H9 (cell line): ENCODE data around the gene PDE8A. TPM values are rescaled to one million over a fixed set of nuclear protein-coding genes. Genes with fewer than 3 reads are reported as not detected.

Experiments used
- DNase-seq: peaks from one replicate; pipeline ENCODE4 v3.0.0-alpha.2; 2017
- H2AFZ ChIP-seq: one replicate; pipeline ENCODE4 v1.6.1; 2013; ENCODE audit warnings: mild to moderate bottlenecking, low read length, control low read depth, moderate library complexity
- H2AK5ac ChIP-seq: 2 replicates; pipeline ENCODE4 v1.6.1; 2013; ENCODE audit warnings: low read length, control low read depth, mixed read lengths; ENCODE audit not compliant: insufficient read length
- H2BK120ac ChIP-seq: one replicate; pipeline ENCODE4 v1.6.1; 2013; ENCODE audit warnings: low read depth, mild to moderate bottlenecking, low read length, control low read depth, inconsistent platforms; ENCODE audit not compliant: poor library complexity, severe bottlenecking
- H2BK12ac ChIP-seq: 2 replicates; pipeline ENCODE4 v1.6.1; 2013; ENCODE audit warnings: low read length, control low read depth, mixed read lengths, low read depth; ENCODE audit not compliant: insufficient read length
- H2BK15ac ChIP-seq: 2 replicates; pipeline ENCODE4 v1.6.1; 2013; ENCODE audit warnings: low read depth, low read length, control low read depth
- H2BK20ac ChIP-seq: one replicate; pipeline ENCODE4 v1.6.1; 2013; ENCODE audit warnings: low read depth, mild to moderate bottlenecking, low read length, control low read depth, inconsistent platforms; ENCODE audit not compliant: poor library complexity, severe bottlenecking
- H2BK5ac ChIP-seq: 2 replicates; pipeline ENCODE4 v1.6.1; 2013; ENCODE audit warnings: low read length, control low read depth, mixed read lengths; ENCODE audit not compliant: insufficient read length
- H3K14ac ChIP-seq: 2 replicates; pipeline ENCODE4 v1.6.1; 2013; ENCODE audit warnings: low read length, control low read depth; ENCODE audit not compliant: insufficient read depth
- H3K18ac ChIP-seq: 2 replicates; pipeline ENCODE4 v1.6.1; 2013; ENCODE audit warnings: low read depth, mild to moderate bottlenecking, mixed read lengths, low read length, control low read depth; ENCODE audit not compliant: insufficient read length
- H3K23ac ChIP-seq: 2 replicates; pipeline ENCODE4 v1.6.1; 2013; ENCODE audit warnings: low read length, control low read depth, mixed read lengths, low read depth; ENCODE audit not compliant: insufficient read length
- H3K23me2 ChIP-seq: 2 replicates; pipeline ENCODE4 v1.6.1; 2013; ENCODE audit warnings: low read depth, mild to moderate bottlenecking, mixed read lengths, low read length, control low read depth; ENCODE audit not compliant: insufficient read length, poor library complexity, severe bottlenecking
- H3K27ac ChIP-seq: 2 replicates; pipeline ENCODE4 v1.5.1; 2013; ENCODE audit warnings: low read length, control low read depth, mixed read lengths, low read depth; ENCODE audit not compliant: insufficient read length
- H3K27me3 ChIP-seq: 2 replicates; pipeline ENCODE4 v1.6.1; 2013; ENCODE audit warnings: low read length, control low read depth, inconsistent platforms; ENCODE audit not compliant: insufficient read depth
- H3K4ac ChIP-seq: 2 replicates; pipeline ENCODE4 v1.6.1; 2013; ENCODE audit warnings: low read depth, mild to moderate bottlenecking, control low read depth, inconsistent platforms, low read length, moderate library complexity
- H3K4me1 ChIP-seq: 2 replicates; pipeline ENCODE4 v1.6.1; 2013; ENCODE audit warnings: low read length, control low read depth, inconsistent platforms; ENCODE audit not compliant: insufficient read depth
- H3K4me2 ChIP-seq: 2 replicates; pipeline ENCODE4 v1.6.1; 2013; ENCODE audit warnings: low read length, control low read depth, mixed read lengths; ENCODE audit not compliant: insufficient read length, insufficient read depth
- H3K56ac ChIP-seq: 2 replicates; pipeline ENCODE4 v1.6.1; 2013; ENCODE audit warnings: low read depth, mild to moderate bottlenecking, mixed read lengths, low read length, control low read depth; ENCODE audit not compliant: insufficient read length
- H3K79me1 ChIP-seq: 2 replicates; pipeline ENCODE4 v1.6.1; 2013; ENCODE audit warnings: low read depth, mild to moderate bottlenecking, moderate library complexity, low read length, control low read depth, inconsistent platforms; ENCODE audit not compliant: insufficient read depth, poor library complexity, severe bottlenecking
- H3K79me2 ChIP-seq: 2 replicates; pipeline ENCODE4 v1.6.1; 2013; ENCODE audit warnings: low read length, control low read depth, inconsistent platforms; ENCODE audit not compliant: insufficient read depth
- H3K9ac ChIP-seq: 2 replicates; pipeline ENCODE4 v1.6.1; 2013; ENCODE audit warnings: low read length, control low read depth, mixed read lengths; ENCODE audit not compliant: insufficient read length; ENCODE audit errors: extremely low read depth
- H3K9me3 ChIP-seq: one replicate; pipeline ENCODE4 v1.6.1; 2013; ENCODE audit warnings: low read depth, low read length, inconsistent platforms; ENCODE audit not compliant: control insufficient read depth
- H3T11ph ChIP-seq: one replicate; pipeline ENCODE4 v1.6.1; 2013; ENCODE audit warnings: mild to moderate bottlenecking, low read length, control low read depth, inconsistent platforms
- H4K20me1 ChIP-seq: one replicate; pipeline ENCODE4 v1.6.1; 2013; ENCODE audit not compliant: control insufficient read depth, insufficient read length, insufficient read depth
- H4K5ac ChIP-seq: 2 replicates; pipeline ENCODE4 v1.6.1; 2013; ENCODE audit warnings: low read depth, mild to moderate bottlenecking, mixed read lengths, low read length, control low read depth; ENCODE audit not compliant: insufficient read length
- H4K8ac ChIP-seq: replicated peaks from 2 replicates; pipeline ENCODE4 v1.6.1; 2013; ENCODE audit warnings: low read length, control low read depth, mixed read lengths, low read depth; ENCODE audit not compliant: insufficient read length
- H4K91ac ChIP-seq: 2 replicates; pipeline ENCODE4 v1.6.1; 2013; ENCODE audit warnings: low read depth, mild to moderate bottlenecking, moderate library complexity, mixed read lengths, low read length, control low read depth; ENCODE audit not compliant: insufficient read length
- H3K27ac Mint-ChIP-seq, 3 experiments: 2 replicates in 2 of 3; 3 replicates in 1 of 3; pipeline ENCODE4 v1.8.0; 2020 to 2021; ENCODE audit warnings: mixed read lengths in 3 of 3, mild to moderate bottlenecking in 1 of 3, moderate library complexity in 1 of 3
- H3K27me3 Mint-ChIP-seq: 2 replicates; pipeline ENCODE4 v1.8.0; 2021; ENCODE audit warnings: low read depth, mild to moderate bottlenecking, moderate library complexity, mixed read lengths
- H3K36me3 Mint-ChIP-seq, 3 experiments: 2 replicates in 2 of 3; 3 replicates in 1 of 3; pipeline ENCODE4 v1.8.0; 2020 to 2021; ENCODE audit warnings: low read depth in 3 of 3, mixed read lengths in 3 of 3; ENCODE audit not compliant: insufficient read depth in 1 of 3
- H3K4me1 Mint-ChIP-seq, 2 experiments: 2 replicates each; pipeline ENCODE4 v1.8.0; 2020; ENCODE audit warnings: mixed read lengths in 2 of 2
- H3K4me3 Mint-ChIP-seq, 2 experiments: 2 replicates in 1 of 2; 3 replicates in 1 of 2; pipeline ENCODE4 v1.8.0; 2020 to 2021; ENCODE audit warnings: mild to moderate bottlenecking in 2 of 2, mixed read lengths in 2 of 2, moderate library complexity in 1 of 2
- H3K9me3 Mint-ChIP-seq, 2 experiments: 2 replicates in 1 of 2; 3 replicates in 1 of 2; pipeline ENCODE4 v1.8.0; 2020; ENCODE audit warnings: mild to moderate bottlenecking in 2 of 2, mixed read lengths in 2 of 2, moderate library complexity in 1 of 2
- WGBS: extraction: QIAGEN DNeasy Blood & Tissue Kit; methylation state at CpG from one replicate; pipeline ENCODE4 v1.1.7; 2013; ENCODE audit warnings: missing lambda C conversion rate, low lambda C conversion rate, mixed read lengths; ENCODE audit not compliant: insufficient read length; ENCODE audit errors: extremely low coverage; 5-methylcytosine and 5-hydroxymethylcytosine counted together
- total RNA-seq: library from RNA; stranded (reverse); gene quantifications from 2 replicates; pipeline ENCODE4 v1.2.1, GENCODE V29; 2021
- TF ChIP-seq, protein P1 (sequence below): fragments of 200-600 bp; sonication (generic); conservative IDR thresholded peaks from 3 replicates; pipeline ENCODE4 v1.8.0; 2021; ENCODE audit warnings: antibody characterized with exemption, mild to moderate bottlenecking

Gene PDE8A
- total RNA-seq, 1 experiment from 2014 or later, result 9.3 TPM

DNA sequence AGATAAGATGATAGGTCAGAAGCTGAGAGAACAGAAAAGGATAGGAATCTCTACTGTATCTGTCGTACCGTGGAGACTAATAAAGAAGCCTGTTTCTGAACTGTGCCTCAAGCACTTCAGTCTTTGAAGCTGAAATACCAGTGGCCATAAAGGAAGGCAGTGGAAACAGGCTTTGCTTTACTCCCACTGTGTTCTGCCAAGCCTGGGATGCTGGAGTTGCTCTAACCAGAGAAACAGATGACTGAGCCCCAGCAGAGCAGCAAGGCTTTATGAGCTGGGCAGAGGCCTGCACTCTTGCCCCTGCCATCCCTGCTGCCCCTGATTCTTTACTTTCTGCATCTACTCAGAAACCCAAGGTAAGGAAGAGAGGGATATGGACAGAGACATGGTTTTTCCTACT, 89.4 kb downstream of the PDE8A start:
- TF ChIP-seq, protein P1, sequence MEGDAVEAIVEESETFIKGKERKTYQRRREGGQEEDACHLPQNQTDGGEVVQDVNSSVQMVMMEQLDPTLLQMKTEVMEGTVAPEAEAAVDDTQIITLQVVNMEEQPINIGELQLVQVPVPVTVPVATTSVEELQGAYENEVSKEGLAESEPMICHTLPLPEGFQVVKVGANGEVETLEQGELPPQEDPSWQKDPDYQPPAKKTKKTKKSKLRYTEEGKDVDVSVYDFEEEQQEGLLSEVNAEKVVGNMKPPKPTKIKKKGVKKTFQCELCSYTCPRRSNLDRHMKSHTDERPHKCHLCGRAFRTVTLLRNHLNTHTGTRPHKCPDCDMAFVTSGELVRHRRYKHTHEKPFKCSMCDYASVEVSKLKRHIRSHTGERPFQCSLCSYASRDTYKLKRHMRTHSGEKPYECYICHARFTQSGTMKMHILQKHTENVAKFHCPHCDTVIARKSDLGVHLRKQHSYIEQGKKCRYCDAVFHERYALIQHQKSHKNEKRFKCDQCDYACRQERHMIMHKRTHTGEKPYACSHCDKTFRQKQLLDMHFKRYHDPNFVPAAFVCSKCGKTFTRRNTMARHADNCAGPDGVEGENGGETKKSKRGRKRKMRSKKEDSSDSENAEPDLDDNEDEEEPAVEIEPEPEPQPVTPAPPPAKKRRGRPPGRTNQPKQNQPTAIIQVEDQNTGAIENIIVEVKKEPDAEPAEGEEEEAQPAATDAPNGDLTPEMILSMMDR, result no peak
- H3K27me3 ChIP-seq, result no peaks in the 10 kb centered on the region
- H3K4me2 ChIP-seq, result no peak overlapping the region
- no peak overlapping the region for H3K23ac ChIP-seq
- H4K5ac ChIP-seq, result no peak overlapping the region
- no peaks in the 10 kb centered on the region for H3K79me1 ChIP-seq
- H2BK120ac ChIP-seq, result no peak overlapping the region
- H4K20me1 ChIP-seq, result no peaks in the 10 kb centered on the region
- H3K79me2 ChIP-seq, result no peaks in the 10 kb centered on the region
- no peak overlapping the region for H3K27ac ChIP-seq
- H2AFZ ChIP-seq, result no peak overlapping the region
- H3K9me3 ChIP-seq, result no peaks in the 10 kb centered on the region
- no peak overlapping the region for H3K56ac ChIP-seq
- no peak overlapping the region for H4K91ac ChIP-seq
- DNase-seq, result no peak
- Mint-ChIP-seq H3K27ac (no peak overlapping the region), H3K9me3 (no peaks in the 10 kb centered on the region), H3K4me3 (no peak overlapping the region), H3K4me1 (no peaks in the 10 kb centered on the region), H3K36me3 (peaks cover 0 to 4% (median 2%) of the 10 kb centered on the region in 3 experiments; a peak in 4 of 7 replicates), H3K27me3 (no peaks in the 10 kb centered on the region)
- no peak overlapping the region for H3K9ac ChIP-seq
- H2BK5ac ChIP-seq, result no peak overlapping the region
- H4K8ac ChIP-seq, result no peak overlapping the region
- H2AK5ac ChIP-seq, result no peak overlapping the region
- H3K23me2 ChIP-seq, result no peaks in the 10 kb centered on the region
- no peak overlapping the region for H2BK15ac ChIP-seq
- no peaks in the 10 kb centered on the region; the same call in 1 of the 2 replicates for H3K4me1 ChIP-seq
- no CpG with 5 or more reads among the region's 2 CpGs for WGBS
- no peak overlapping the region for H2BK20ac ChIP-seq
- no peak overlapping the region for H3K18ac ChIP-seq
- no peak overlapping the region for H3K14ac ChIP-seq
- no peak overlapping the region for H3K4ac ChIP-seq
- H3T11ph ChIP-seq, result no peak overlapping the region
- no peak overlapping the region for H2BK12ac ChIP-seq
